ENCODE measurements around the gene RCCD1.

- no peak for TF ChIP-seq CTCF (IDR thresholded peaks at IDR 0.05)
- TF ChIP-seq ZNF138 (CRISPR knock-in tag; conservative IDR thresholded peaks at IDR 0.05) = no peak
- no peak for TF ChIP-seq ARID4B (CRISPR knock-in tag; IDR thresholded peaks at IDR 0.05; ENCODE audit: borderline replicate concordance)
- TF ChIP-seq RELA (CRISPR knock-in tag; IDR thresholded peaks at IDR 0.05; ENCODE audit: borderline replicate concordance) = no peak
- no peak for TF ChIP-seq FOXP1 (CRISPR knock-in tag; IDR thresholded peaks at IDR 0.05; ENCODE audit: borderline replicate concordance)
- no peak for TF ChIP-seq ESRRA (CRISPR knock-in tag; IDR thresholded peaks at IDR 0.05; ENCODE audit: borderline replicate concordance)
- TF ChIP-seq ATF3 (CRISPR knock-in tag; conservative IDR thresholded peaks at IDR 0.05) = no peak
- TF ChIP-seq NFYB (CRISPR knock-in tag; conservative IDR thresholded peaks at IDR 0.05; ENCODE audit: low read depth) = no peak
- no peak for TF ChIP-seq MAX (CRISPR knock-in tag; IDR thresholded peaks at IDR 0.05)
- TF ChIP-seq HMGA2 (CRISPR knock-in tag; IDR thresholded peaks at IDR 0.05) = no peak
- no peak for TF ChIP-seq NR3C1 (CRISPR knock-in tag; conservative IDR thresholded peaks at IDR 0.05; ENCODE audit: low read depth)
These were observed 30.3 kb upstream of the RCCD1 start for GRCh38 chr15:90924375-90924774.

All from WTC11 (cell line).